T-helper 1 cell treated with Interleukin-12 subunit alpha and Interleukin-12 subunit beta and Interleukin-4 antibody, amounts not matched to agents 30 ng/mL and 1 ng/mL, for 36 hours (primary cell): ENCODE data around the gene ZNF763. TPM values are rescaled to one million over a fixed set of nuclear protein-coding genes. Genes with fewer than 3 reads are reported as not detected.
"Not testable (repeated sequence)": the region's sequence is repeated elsewhere in the genome, so short reads cannot be mapped to it uniquely, and the experiment has no call there.

ENCODE experiments used
- intact Hi-C: fragments of 100-400 bp; cut with micrococcal nuclease; formaldehyde crosslinking; loops from one replicate; pipeline ENCODE4 v1.15.1; 2024
- total RNA-seq: library from RNA; stranded (reverse); gene quantifications from 2 replicates; pipeline ENCODE4 v1.2.3, GENCODE V29; 2022

ZNF763 gene
- total RNA-seq, 1 donor from 2014 or later: 1.1 TPM

DNA sequence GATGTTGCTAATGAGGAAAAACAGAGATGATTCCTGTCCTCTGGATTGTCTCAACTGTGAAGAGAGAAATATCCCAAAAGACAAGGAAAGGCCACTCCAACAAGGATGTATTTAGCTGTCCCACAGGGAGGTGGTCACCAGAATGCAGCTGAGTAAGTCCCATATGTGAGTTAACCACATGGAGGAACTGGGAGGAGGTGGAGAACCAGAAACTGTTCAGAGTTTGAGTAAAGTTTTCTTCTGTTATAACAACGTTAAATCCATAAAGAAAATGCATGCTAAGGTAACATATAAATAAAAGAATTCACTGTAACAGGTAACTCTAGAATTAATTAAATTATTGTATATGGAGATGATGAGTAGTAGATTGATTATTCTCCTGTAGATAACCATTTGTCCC is 5.3 kb downstream of the ZNF763 start:
- intact Hi-C loops: no loop called here

DNA sequence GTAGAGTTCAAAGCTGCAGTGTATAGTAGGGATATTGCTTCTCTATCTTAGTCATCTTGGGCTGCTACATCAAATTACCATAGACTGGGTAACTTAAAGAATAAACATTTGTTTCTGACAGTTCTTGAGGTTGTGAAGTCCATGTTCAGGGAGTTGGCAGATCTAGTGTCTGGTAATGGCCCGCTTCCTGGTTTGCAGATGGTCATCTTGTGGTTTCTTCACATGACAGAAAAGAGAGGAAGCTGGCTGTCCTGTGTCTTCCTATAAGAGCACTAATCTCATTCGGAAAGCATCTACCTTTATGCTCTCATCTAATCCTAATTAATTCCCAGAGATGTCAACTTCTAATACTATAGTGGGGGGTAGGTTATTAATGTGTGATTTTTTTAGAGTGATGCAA is 6.2 kb downstream of the ZNF763 start:
- intact Hi-C loops: no loop called here

DNA sequence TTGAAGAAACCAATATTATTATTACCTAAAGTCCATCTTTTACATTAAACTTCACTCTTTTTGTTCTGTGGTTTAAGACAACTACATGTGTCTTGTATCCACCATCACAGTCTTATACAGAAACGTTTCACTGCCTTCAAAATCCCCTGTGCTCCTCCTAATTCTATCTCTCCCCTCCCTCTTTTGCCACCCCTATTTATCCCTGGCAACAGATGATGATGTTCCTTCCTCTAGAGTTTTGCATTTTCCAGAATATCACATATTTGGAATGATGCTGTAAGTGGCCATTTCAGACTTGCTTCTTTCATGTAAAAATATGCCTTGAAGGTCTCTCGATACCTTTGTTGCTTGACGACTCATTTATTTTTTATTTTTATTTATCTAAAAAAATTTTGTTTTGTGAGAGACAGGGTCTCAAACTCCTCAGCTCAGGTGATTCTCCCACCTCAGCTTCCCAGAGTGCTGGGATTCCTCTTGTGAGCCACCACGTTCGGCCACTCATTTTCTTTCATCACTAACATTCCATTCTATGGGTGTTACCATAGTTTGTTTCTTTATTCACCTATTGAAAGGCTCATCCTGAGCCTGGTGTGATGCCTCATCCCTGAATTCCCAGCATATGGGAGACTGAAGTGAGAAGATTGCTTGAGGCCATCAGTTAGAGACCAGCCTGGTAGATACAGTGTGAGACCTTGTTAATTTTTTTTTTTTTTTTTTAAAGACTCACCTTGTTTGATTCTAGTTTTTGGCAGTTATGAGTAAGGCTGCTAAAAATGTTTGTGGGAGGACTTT is 8.4 kb downstream of the ZNF763 start:
- intact Hi-C loops: no loop called here

DNA sequence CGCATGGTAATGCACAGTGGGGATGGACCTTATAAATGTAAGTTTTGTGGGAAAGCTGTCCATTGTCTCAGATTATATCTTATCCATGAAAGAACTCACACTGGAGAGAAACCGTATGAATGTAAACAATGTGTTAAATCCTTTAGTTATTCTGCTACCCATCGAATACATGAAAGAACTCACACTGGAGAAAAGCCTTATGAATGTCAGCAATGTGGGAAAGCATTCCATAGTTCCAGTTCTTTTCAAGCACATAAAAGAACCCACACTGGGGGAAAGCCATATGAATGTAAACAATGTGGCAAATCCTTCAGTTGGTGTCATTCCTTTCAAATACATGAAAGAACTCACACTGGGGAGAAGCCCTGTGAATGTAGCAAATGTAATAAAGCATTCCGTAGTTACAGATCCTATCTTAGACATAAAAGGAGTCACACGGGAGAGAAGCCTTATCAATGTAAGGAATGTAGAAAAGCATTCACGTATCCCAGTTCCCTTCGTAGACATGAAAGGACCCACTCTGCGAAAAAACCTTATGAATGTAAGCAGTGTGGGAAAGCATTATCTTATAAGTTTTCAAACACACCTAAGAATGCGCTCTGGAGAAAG is 13.8 kb downstream of the ZNF763 start:
- intact Hi-C loops: no loop called here

DNA sequence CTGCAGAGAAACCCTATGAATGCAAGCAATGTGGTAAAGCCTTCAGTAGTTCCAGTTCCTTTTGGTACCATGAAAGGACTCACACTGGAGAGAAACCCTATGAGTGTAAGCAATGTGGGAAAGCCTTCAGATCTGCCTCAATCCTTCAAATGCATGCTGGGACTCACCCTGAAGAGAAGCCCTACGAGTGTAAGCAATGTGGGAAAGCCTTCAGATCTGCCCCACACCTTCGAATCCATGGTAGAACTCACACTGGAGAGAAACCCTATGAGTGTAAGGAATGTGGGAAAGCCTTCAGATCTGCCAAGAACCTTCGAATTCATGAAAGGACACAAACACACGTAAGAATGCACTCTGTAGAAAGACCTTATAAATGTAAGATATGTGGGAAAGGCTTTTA is 14.7 kb downstream of the ZNF763 start:
- intact Hi-C loops: no loop called here

DNA sequence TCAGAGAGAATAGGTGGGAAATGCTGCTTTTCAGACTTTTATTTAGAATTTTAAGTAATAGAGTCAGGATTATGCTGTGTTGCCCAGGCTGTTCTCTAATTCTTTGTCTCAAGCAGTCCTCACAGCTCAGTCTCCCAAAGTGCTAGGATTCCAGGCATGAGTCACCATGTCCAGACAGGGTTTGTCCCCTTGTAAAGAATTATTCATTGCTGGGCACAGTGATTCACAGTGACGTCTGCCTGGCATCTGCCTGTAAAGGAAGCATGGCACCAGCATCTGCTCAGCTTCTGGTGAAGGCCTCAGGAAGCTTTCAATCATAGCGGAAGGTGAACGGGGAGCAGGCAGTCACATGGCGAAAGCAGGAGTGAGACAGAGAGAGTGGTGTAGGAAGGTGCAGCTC is 17.7 kb downstream of the ZNF763 start:
- intact Hi-C loops: no loop called here

DNA sequence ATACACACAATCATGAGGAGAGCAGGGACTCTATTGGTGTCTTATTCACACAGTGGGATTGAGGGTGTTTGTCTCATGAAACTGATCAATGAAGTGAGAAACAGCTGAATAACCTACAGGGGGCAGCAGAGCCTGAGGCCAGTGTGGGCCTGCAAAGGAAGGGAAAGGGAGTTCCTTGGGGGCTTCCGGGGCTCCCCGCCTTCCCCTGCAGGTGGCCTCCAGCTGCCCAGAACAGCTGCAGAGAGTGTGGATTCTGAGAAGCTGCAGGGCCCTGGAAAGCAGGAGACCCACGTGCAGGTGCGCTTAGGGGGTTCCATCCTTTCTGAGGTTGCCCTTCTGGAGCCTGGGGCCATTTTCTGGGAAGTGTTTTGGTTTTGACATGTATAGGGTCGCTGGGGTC is 20.1 kb downstream of the ZNF763 start:
- intact Hi-C loops: loop anchor here (5.0 kb wide), 2 partner anchors 173 to 682 kb away; partner anchors contain the start of genes MAN2B1, WDR83 and ZNF440

DNA sequence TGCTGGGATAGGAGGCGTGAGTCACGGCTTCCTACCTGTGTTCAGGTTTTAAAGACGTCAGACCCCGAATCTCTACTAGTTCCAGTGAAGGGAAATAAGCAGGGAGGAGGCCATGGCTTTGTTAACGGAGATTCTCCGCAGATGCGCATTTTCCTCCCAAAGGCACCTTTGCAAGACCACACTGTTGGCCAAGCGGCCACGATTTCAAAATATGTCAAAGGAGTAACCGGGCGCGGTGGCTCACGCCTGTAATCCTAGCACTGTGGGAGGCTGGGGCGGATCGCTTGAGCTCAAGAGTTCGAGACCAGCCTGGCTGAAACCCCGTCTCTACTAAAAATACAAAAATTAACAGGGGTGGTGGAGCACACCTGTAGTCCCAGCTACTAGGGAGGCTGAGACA is 21.9 kb downstream of the ZNF763 start:
- intact Hi-C loops: loop anchor here (1.0 to 5.0 kb wide), 4 partner anchors 154 to 681 kb away; partner anchors contain the start of genes MAN2B1, WDR83, ZNF20 and ZNF44

DNA sequence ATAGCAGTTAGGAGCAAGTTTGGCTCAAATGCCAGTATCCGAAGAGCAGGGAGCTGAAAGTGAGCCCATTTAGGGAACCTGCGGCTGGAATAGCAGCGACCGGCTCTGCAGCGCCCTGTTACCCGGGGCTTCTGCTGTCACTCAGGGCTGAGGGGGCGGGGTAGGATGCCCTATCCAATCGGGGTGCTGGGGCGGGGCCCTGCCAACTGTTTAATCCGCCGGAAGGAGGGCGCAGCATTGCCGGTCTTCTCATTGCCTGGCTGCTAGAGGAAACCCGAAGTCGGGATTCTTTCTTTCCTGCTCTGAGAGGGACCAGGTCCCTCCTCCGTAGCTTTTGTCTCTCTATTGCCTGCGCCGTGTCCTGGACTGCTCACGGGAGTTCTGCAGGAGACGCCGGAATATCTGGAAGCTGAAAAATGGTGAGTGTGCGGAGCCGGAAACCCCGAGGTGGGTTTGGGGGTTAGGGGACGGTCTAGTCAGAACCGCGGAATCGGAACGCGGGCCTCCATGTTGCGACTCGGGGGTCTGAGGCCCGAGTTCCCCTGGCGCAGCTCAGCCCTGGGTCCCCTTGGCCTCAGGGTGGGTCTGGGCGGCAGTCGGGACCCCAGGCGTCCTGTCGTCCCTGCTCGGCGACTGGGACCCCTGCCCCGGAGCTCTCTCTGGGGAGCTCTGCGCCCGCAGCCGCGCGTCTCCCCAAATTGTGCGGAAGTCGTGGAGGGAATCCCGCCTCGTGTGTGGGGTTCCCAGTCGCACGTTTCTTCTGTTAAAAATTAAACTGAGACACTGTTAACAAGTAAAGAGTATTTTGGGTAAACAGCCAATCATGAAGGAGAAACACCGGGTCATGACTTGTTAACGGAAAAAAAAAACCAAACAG is 22.8 kb downstream of the ZNF763 start:
- intact Hi-C loops: loop anchor here (1.0 to 5.0 kb wide), 10 partner anchors 23 to 680 kb away; partner anchors contain the start of genes MAN2B1, WDR83, ZNF136 and ZNF20

DNA sequence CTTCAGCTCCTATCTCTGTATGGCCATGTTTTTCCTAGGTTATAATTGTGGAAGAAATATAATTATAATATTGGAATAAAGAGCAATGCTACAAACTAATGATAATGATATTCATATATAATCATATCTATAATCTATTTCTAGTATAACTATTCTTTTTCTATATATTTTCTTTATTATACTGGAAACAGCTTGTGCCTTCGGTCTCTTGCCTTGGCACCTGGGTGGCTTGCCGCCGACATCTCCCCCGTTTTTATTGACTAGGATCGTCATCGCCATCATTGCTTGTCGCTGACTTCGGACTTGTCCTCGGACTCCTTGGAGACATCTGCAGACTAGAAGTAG is 24.2 kb downstream of the ZNF763 start:
- intact Hi-C loops: loop anchor here (1.0 to 5.0 kb wide), 5 partner anchors 64 to 678 kb away; partner anchors contain the start of genes MAN2B1, WDR83, ZNF136 and ZNF440

DNA sequence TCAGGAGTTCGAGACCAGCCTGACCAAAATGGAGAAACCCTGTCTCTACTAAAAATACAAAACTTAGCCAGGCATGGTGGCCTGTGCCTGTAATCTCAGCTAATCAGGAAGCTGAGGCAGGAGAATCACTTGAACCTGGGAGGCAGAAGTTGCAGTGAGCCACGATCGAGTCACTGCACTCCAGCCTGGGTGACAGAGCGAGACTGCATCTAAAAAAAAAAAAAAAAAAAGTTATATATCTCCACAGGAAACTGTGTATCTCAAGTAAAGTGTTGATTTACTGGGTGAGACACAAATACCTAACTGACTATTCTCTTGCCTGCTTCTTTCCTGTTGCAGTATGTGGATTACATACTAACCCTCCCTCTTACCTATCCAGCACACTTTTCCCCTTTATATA is 27.1 kb downstream of the ZNF763 start:
- intact Hi-C loops: not testable (repeated sequence)

DNA sequence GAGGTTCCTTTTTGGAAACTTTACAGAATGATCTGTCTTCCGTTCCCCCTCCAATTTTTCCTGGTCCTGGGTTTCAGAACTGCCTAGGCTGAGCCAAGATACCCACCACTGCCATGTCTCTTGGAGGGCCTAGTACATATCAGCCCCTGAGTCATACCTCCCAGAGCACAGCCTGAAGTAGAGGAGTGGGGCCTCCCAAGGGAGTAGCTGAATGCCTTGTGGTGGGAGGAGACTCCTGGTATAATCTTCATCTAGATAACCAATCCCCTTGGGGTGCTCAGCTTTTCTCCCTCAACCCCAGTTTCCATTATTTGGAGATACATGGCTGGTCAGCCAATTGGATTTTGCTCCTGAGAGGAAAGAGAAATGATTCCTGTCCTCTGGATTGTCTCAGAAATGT is 30.3 kb downstream of the ZNF763 start:
- intact Hi-C loops: no loop called here

DNA sequence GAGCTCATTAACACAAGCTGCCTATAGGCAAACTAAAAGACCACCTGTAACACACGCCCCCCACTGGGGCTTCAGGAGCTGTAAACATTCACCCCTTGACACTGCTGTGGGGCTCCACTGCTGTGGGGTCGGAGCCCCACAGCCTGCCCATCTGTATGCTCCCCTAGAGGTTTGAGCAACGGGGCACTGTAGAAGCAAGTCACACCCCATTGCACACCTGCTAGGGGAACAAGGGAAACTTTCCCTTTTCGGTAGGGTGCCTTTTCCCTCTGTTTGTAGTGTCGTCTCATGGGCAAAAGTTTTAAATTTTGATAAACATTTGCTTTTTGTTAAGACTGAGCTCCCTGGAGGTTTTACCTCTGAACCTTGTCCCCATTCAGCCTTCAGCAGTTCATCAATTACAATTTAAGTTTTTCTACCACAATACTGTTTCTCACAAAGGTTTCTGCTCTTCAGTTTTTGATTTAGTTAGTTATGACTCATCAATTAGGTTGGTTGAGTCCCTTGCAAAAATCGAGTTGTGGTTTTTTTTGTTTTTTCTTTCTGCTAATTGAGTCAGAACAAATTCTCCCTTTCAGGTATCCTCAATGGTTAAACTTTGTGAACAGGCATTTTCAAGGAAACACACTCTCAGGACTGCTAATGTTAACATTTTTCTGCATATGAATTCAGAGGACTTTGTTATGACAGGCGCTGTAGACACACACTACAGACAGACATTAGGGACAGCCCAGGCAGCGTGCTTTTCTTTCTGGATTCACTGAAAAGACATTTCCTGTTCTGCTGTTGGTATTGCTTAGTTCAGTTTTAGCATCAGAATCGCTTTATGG is 35.5 kb downstream of the ZNF763 start:
- intact Hi-C loops: no loop called here

DNA sequence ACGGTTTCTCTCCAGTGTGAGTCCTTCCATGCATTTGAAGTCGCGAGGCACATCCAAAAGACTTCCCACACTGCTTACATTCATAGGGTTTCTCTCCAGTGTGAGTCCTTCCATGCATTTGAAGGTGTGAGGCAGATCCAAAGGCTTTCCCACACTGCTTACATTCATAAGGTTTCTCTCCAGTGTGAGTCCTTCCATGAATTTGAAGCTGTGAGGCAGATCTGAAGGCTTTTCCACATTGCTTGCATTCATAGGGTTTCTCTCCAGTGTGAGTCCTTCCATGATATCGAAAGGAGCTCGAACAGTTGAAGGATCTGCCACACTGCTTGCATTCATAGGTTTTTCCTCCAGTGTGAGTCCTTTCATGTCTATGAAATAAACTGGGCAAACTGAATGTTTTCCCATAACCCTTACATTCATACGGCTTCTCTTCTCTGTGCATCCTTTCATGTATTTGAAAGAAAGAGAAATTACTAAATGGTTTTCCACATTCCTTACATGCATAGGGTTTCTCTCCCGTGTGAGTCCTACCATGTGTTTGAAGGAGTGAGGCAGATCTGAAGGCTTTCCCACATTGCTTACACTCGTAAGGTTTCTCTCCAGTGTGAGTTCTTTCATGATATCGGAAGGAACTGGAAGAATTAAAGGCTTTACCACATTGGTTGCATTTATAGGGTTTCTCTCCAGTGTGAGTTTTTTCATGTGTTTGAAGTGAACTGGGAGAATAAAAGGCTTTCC is 50.3 kb downstream of the ZNF763 start:
- intact Hi-C loops: no loop called here

DNA sequence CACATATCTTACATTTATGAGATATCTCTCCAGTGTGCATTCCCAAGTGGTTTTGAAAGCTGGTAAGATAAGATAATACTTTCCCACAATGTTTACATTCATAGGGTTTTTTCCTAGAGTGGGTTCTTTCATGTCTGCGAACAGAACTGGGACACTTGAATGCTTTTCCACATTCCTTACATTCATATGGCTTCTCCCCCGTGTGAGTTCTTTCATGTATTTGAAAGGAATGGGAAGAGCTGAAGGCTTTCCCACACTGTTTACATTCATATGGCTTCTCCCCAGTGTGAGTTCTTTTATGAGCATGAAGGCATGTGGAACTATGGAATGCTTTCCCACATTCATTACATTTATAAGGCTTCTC is 50.9 kb downstream of the ZNF763 start:
- intact Hi-C loops: no loop called here

Other genes with a start within 250 kb of the ZNF763 start
- 2.3 and 3.0 TPM in 2 replicates for gene ZNF823, start 226.1 kb upstream of the ZNF763 start, total RNA-seq
- 4.6 and 5.6 TPM in 2 replicates for gene ZNF441, start 198.0 kb upstream of the ZNF763 start, total RNA-seq
- 0.44 and 1.1 TPM in 2 replicates for gene ZNF491, start 166.5 kb upstream of the ZNF763 start, total RNA-seq
- 11.4 and 11.9 TPM in 2 replicates for gene ZNF440, start 150.8 kb upstream of the ZNF763 start, total RNA-seq
- gene ZNF439, start 116.3 kb upstream of the ZNF763 start, total RNA-seq: 6.1 and 7.4 TPM in 2 replicates
- gene ZNF69, start 77.3 kb upstream of the ZNF763 start, total RNA-seq: 0.98 and 1.3 TPM in 2 replicates
- 15.8 and 16.4 TPM in 2 replicates for gene ZNF700, start 39.9 kb upstream of the ZNF763 start, total RNA-seq
- 0.29 and 0.46 TPM in 2 replicates for gene ZNF433, start 70.6 kb downstream of the ZNF763 start, total RNA-seq
- 0.32 and 0.54 TPM in 2 replicates for gene ZNF878, start 87.9 kb downstream of the ZNF763 start, total RNA-seq
- 0.54 and 0.78 TPM in 2 replicates for gene ZNF844, start 99.7 kb downstream of the ZNF763 start, total RNA-seq
- gene ZNF20, start 175.3 kb downstream of the ZNF763 start, total RNA-seq: 1.2 and 4.5 TPM in 2 replicates
- 3.1 and 4.0 TPM in 2 replicates for gene ZNF625, start 191.7 kb downstream of the ZNF763 start, total RNA-seq
- 13.1 and 17.5 TPM in 2 replicates for gene ZNF136, start 198.1 kb downstream of the ZNF763 start, total RNA-seq